GM21529 (cell line): ENCODE results near the gene NSG1.

Source experiments
- ATAC-seq: cut with Tn5 transposase; IDR thresholded peaks from one replicate; pipeline ENCODE4 v1.9.1; 2021; ENCODE audit not compliant: unreplicated experiment

Gene NSG1

GRCh38 chr4:4428966-4429875 is 42.3 kb downstream of the NSG1 start:
- no peak for ATAC-seq

- ATAC-seq, result peak; percentile 90
Measured at GRCh38 chr4:4430492-4431195, 43.7 kb downstream of the NSG1 start.

- no peak for ATAC-seq
Measured at GRCh38 chr4:4432341-4433125, 45.6 kb downstream of the NSG1 start.

GRCh38 chr4:4433941-4434340 is 47.0 kb downstream of the NSG1 start:
- no peak for ATAC-seq

GRCh38 chr4:4436244-4436823 is 49.4 kb downstream of the NSG1 start:
- ATAC-seq, result no peak

GRCh38 chr4:4437798-4438470 is 51.0 kb downstream of the NSG1 start:
- ATAC-seq, result no peak

- no peak for ATAC-seq
Measured at GRCh38 chr4:4438891-4439290, 52.0 kb downstream of the NSG1 start.

GRCh38 chr4:4439782-4440181 is 52.9 kb downstream of the NSG1 start:
- no peak for ATAC-seq

- peak; percentile 50 for ATAC-seq
Measured at GRCh38 chr4:4440333-4441061, 53.6 kb downstream of the NSG1 start.

GRCh38 chr4:4443821-4444220 is 56.9 kb downstream of the NSG1 start:
- no peak for ATAC-seq

GRCh38 chr4:4446434-4446833 is 59.5 kb downstream of the NSG1 start:
- ATAC-seq, result no peak

- peak; percentile 90 for ATAC-seq
Measured at GRCh38 chr4:4455210-4455865, 68.4 kb downstream of the NSG1 start.

- ATAC-seq, result no peak
Measured at GRCh38 chr4:4456351-4456750, 69.4 kb downstream of the NSG1 start.

- no peak for ATAC-seq
Measured at GRCh38 chr4:4456816-4457578, 70.1 kb downstream of the NSG1 start.

GRCh38 chr4:4457803-4458553 is 71.1 kb downstream of the NSG1 start:
- ATAC-seq, result no peak

- no peak for ATAC-seq
Measured at GRCh38 chr4:4459181-4459580, 72.3 kb downstream of the NSG1 start.

- no peak for ATAC-seq
Measured at GRCh38 chr4:4460759-4461158, 73.9 kb downstream of the NSG1 start.

- no peak for ATAC-seq
Measured at GRCh38 chr4:4461178-4461577, 74.3 kb downstream of the NSG1 start.
